ENCODE results near the gene PYY. TPM values are rescaled to one million over a fixed set of nuclear protein-coding genes. Genes with fewer than 3 reads are reported as not detected.

Gene PYY
- total RNA-seq, 4 donors from 2014 or later: not detected

- no peak for TF ChIP-seq CTCF (IDR thresholded peaks at IDR 0.05; ENCODE audit: low read depth)
These were observed 26.5 kb downstream of the PYY start for GRCh38 chr17:43927060-43927864.

GRCh38 chr17:43924558-43924957 lies 29.2 kb downstream of the PYY start:
- no peak for TF ChIP-seq CTCF (IDR thresholded peaks at IDR 0.05; ENCODE audit: low read depth)

- no peak for TF ChIP-seq CTCF (IDR thresholded peaks at IDR 0.05; ENCODE audit: low read depth)
These were observed 33.1 kb downstream of the PYY start for GRCh38 chr17:43920500-43921095.

GRCh38 chr17:43918026-43918389 lies 35.7 kb downstream of the PYY start:
- no peak for TF ChIP-seq CTCF (IDR thresholded peaks at IDR 0.05; ENCODE audit: low read depth)

- no peak for TF ChIP-seq CTCF (IDR thresholded peaks at IDR 0.05; ENCODE audit: low read depth)
These were observed 36.3 kb downstream of the PYY start for GRCh38 chr17:43917348-43918025.

- TF ChIP-seq CTCF (IDR thresholded peaks at IDR 0.05; ENCODE audit: low read depth): no peak
These were observed 36.8 kb downstream of the PYY start for GRCh38 chr17:43917016-43917347.

GRCh38 chr17:43916385-43916784 lies 37.4 kb downstream of the PYY start:
- no peak for TF ChIP-seq CTCF (IDR thresholded peaks at IDR 0.05; ENCODE audit: low read depth)

Data from subcutaneous adipose tissue (tissue), 4 donors.